Chondrocyte (in vitro differentiated cells): ENCODE results near the gene P2RY8. TPM values are rescaled to one million over a fixed set of nuclear protein-coding genes. Genes with fewer than 3 reads are reported as not detected.
"Not testable (repeated sequence)": the region's sequence is repeated elsewhere in the genome, so short reads cannot be mapped to it uniquely, and the experiment has no call there.

ENCODE experiments used
- DNase-seq: peaks from one replicate; pipeline ENCODE4 v3.0.0; 2021; ENCODE audit warnings: mixed read lengths, low spot score
- H3K27ac Mint-ChIP-seq: one replicate; pipeline ENCODE4 v1.8.0; 2021; ENCODE audit warnings: mild to moderate bottlenecking, moderate library complexity, mixed read lengths; ENCODE audit not compliant: unreplicated experiment
- H3K27me3 Mint-ChIP-seq: 2 replicates; pipeline ENCODE4 v1.8.0; 2021; ENCODE audit warnings: low read depth, mixed read lengths
- H3K36me3 Mint-ChIP-seq: 2 replicates; pipeline ENCODE4 v1.8.0; 2021; ENCODE audit warnings: low read depth, mixed read lengths
- H3K4me1 Mint-ChIP-seq: 2 replicates; pipeline ENCODE4 v1.8.0; 2021; ENCODE audit warnings: low read depth, mild to moderate bottlenecking, mixed read lengths
- H3K4me3 Mint-ChIP-seq: one replicate; pipeline ENCODE4 v1.8.0; 2021; ENCODE audit warnings: mild to moderate bottlenecking, moderate library complexity, mixed read lengths; ENCODE audit not compliant: unreplicated experiment
- H3K9me3 Mint-ChIP-seq: 2 replicates; pipeline ENCODE4 v1.8.0; 2021; ENCODE audit warnings: low read depth, mixed read lengths
- CTCF ChIP-seq: fragments of 200-600 bp; sonication (generic); IDR thresholded peaks from 2 replicates; pipeline ENCODE4 v1.5.0; 2021; ENCODE audit warnings: antibody characterized with exemption, mild to moderate bottlenecking, moderate library complexity
- total RNA-seq: library from RNA; stranded (reverse); gene quantifications from 3 replicates; pipeline ENCODE4 v1.2.1, GENCODE V29; 2021

The P2RY8 gene
- total RNA-seq, 1 donor from 2014 or later = not detected

- H3K4me3 Mint-ChIP-seq = no peak overlapping the region
- no peaks in the 10 kb centered on the region for H3K4me1 Mint-ChIP-seq
- no peak for TF ChIP-seq CTCF
- no peaks in the 10 kb centered on the region for H3K9me3 Mint-ChIP-seq
- H3K36me3 Mint-ChIP-seq = no peaks in the 10 kb centered on the region
- peaks cover 7% of the 10 kb centered on the region for H3K27me3 Mint-ChIP-seq
- peak; percentile 46 for DNase-seq
- no peak overlapping the region for H3K27ac Mint-ChIP-seq
Measured at GRCh38 chrX:1491851-1492349, 45.1 kb downstream of the P2RY8 start.

- not testable (repeated sequence) for H3K27ac Mint-ChIP-seq, H3K4me3 Mint-ChIP-seq, H3K27me3 Mint-ChIP-seq, DNase-seq, H3K4me1 Mint-ChIP-seq, H3K9me3 Mint-ChIP-seq, H3K36me3 Mint-ChIP-seq
Measured at GRCh38 chrX:1491248-1491647, 45.7 kb downstream of the P2RY8 start.

GRCh38 chrX:1490723-1491122, 46.3 kb downstream of the P2RY8 start:
- not testable (repeated sequence) for H3K27me3 Mint-ChIP-seq

GRCh38 chrX:1489354-1489753, 47.6 kb downstream of the P2RY8 start:
- H3K27me3 Mint-ChIP-seq, H3K27ac Mint-ChIP-seq, H3K4me3 Mint-ChIP-seq, H3K36me3 Mint-ChIP-seq, H3K9me3 Mint-ChIP-seq, H3K4me1 Mint-ChIP-seq, DNase-seq: not testable (repeated sequence)

More at GRCh38 chrX:1490723-1491122, 46.3 kb downstream of the P2RY8 start:
- H3K9me3 Mint-ChIP-seq, H3K4me3 Mint-ChIP-seq, DNase-seq, H3K4me1 Mint-ChIP-seq, H3K27ac Mint-ChIP-seq, H3K36me3 Mint-ChIP-seq: not testable (repeated sequence)

- no peak for TF ChIP-seq CTCF
- H3K27me3 Mint-ChIP-seq = peaks cover 3% of the 10 kb centered on the region
Measured at GRCh38 chrX:1488745-1489144, 48.2 kb downstream of the P2RY8 start.

GRCh38 chrX:1488141-1488540, 48.8 kb downstream of the P2RY8 start:
- no peaks in the 10 kb centered on the region for H3K9me3 Mint-ChIP-seq
- no peak for DNase-seq
- H3K36me3 Mint-ChIP-seq = no peaks in the 10 kb centered on the region
- H3K4me1 Mint-ChIP-seq = no peaks in the 10 kb centered on the region
- no peak for TF ChIP-seq CTCF
- H3K4me3 Mint-ChIP-seq = no peak overlapping the region
- peaks cover 3% of the 10 kb centered on the region for H3K27me3 Mint-ChIP-seq
- H3K27ac Mint-ChIP-seq = no peak overlapping the region

More at GRCh38 chrX:1488745-1489144, 48.2 kb downstream of the P2RY8 start:
- no peaks in the 10 kb centered on the region for H3K36me3 Mint-ChIP-seq
- H3K27ac Mint-ChIP-seq = no peak overlapping the region
- no peaks in the 10 kb centered on the region for H3K4me1 Mint-ChIP-seq
- DNase-seq = no peak
- H3K4me3 Mint-ChIP-seq = no peak overlapping the region
- H3K9me3 Mint-ChIP-seq = no peaks in the 10 kb centered on the region

- no peaks in the 10 kb centered on the region for H3K9me3 Mint-ChIP-seq
- no peak overlapping the region for H3K27ac Mint-ChIP-seq
- no peak overlapping the region for H3K4me3 Mint-ChIP-seq
- no peak for DNase-seq
- peaks cover 3% of the 10 kb centered on the region for H3K27me3 Mint-ChIP-seq
- no peaks in the 10 kb centered on the region for H3K36me3 Mint-ChIP-seq
- TF ChIP-seq CTCF = no peak
- no peaks in the 10 kb centered on the region for H3K4me1 Mint-ChIP-seq
Measured at GRCh38 chrX:1487401-1487800, 49.6 kb downstream of the P2RY8 start.
